Cerebellar nuclear complex (tissue), 1 donor: ENCODE measurements around the gene APEX1.
"Not testable (repeated sequence)": the region's sequence is repeated elsewhere in the genome, so short reads cannot be mapped to it uniquely, and the experiment has no call there.

Source experiments
- DNase-seq, 2 experiments: peaks; one replicate each; lab custom pipeline; 2025; lab: John Stamatoyannopoulos, UW

The APEX1 gene

DNA sequence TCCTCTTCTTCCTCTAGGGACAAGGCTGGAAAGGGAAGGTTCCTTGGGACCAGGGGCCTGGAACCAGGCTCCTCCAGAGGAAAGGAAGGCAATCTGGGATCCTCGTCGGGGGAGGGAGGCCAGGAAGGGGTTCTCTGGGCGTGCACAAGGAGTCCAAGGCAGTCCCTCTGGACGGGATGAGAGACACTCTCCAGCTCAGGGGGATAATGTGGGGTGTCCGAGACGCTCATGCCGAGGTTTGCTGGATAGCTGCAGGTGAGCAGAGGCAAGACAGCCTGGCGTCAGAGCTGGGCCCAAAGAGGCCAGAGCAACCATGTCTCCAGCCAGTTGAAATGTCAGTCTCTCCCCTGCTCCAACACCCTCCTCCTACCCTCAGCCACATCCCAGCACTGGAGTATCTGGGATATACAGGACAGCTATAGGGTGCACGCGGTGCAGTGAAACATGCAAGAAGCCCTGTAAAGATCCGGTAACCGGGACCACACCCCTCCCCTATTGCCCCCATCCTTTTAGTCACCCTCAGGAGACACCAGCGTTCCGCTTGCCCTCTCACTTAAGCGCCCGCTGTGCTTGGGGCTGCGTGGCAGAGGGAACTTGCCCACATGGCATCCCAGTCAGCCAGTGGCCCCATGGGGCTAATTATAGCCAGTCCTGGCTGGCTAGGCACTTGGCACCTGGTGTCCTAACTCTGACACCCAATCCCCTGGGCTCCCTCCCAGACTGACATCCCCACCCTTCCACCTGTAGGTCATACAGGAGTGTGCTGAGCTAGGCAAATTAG is 19.3 kb upstream of the APEX1 start, which contains the start of gene KLHL33:
KLHL33 (minus strand) TSS at position 585 of the 781 bp plus-strand sequence; CDS start at position 230, 355 bp downstream.
- DNase-seq: no peak

GRCh38 chr14:20436363-20436755 is 18.7 kb upstream of the APEX1 start:
- no peak for DNase-seq

GRCh38 chr14:20438664-20439063 is 16.4 kb upstream of the APEX1 start:
- no peak for DNase-seq

- DNase-seq: no peak
These were observed 14.6 kb upstream of the APEX1 start for GRCh38 chr14:20440465-20440864.

DNA sequence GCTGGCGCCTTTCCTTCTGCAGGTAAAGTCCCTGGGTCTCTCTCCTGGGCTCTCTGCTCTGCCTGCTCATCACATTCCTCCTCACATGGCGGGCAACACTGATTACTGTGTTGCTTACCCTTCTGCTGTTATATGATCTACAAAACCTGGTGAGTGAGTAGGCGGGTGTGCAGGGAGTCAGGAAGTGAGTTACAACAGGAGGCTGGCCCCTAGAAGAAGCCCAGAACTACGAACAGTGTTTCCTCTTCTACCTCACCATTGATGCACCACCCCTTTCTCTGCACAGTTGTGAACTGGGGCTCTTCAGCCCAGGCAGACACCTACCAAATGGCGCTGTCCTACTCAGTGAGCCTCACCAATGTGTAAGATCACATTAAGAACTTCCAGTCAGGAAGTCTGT is 14.1 kb upstream of the APEX1 start:
- no peak for DNase-seq

DNA sequence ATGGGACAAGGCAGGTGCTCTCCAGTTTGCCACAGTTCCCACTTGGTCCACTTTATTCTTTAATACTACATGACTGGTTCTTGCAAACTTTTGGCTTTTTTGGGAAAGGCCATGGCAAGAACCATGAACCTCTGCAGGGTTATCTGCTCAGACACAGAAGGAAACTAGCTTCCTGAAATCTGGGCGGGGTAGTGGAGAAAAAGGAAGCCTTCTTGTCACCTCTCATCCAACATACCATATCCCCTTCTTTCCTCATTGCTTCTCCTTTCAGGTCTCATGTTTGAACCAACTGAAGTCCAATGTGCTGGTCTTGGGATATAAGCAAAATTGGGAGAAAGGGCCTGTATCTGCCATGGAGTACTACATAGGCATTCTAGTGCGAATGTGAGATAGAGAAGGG is 13.6 kb upstream of the APEX1 start:
- DNase-seq: no peak

DNA sequence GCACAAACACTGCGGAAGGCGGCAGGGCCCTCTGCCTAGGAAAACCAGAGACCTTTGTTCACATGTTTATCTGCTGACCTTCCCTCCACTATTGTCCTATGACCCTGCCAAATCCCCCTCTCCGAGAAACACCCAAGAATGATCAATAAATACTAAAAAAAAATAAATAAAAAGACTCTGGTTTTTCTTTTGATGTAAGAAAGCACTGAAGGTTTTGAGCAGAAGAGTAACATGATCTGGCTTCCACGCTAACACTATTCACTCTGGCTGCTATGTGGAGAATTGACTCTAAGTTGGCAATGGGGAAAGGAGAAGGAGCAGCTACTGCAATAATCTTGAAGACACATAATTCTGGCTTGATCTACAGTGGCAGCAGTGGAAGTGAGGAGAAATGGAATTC is 11.4 kb upstream of the APEX1 start:
- not testable (repeated sequence) for DNase-seq

DNA sequence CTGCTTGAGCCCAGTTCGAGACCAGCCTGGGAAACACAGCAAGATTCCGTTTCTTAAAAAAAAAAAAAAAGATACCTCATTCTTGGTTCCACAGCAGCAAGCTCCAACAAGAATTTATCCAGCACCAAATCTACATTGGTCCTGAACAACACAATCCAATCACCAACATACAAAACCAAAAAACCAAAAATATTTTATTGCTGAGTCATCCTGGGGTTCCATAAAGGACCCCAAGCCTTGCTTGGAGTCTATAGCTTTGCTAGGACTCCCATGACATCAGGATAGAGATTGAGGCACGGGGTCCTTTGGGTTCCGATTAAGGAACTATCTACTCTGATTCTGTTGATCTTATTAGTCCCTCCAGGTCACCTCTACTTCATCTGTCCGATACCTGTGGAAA is 8.1 kb upstream of the APEX1 start:
- no peak for DNase-seq

- not testable (repeated sequence) for DNase-seq
These were observed 2.2 kb upstream of the APEX1 start for GRCh38 chr14:20452831-20453230.

DNA sequence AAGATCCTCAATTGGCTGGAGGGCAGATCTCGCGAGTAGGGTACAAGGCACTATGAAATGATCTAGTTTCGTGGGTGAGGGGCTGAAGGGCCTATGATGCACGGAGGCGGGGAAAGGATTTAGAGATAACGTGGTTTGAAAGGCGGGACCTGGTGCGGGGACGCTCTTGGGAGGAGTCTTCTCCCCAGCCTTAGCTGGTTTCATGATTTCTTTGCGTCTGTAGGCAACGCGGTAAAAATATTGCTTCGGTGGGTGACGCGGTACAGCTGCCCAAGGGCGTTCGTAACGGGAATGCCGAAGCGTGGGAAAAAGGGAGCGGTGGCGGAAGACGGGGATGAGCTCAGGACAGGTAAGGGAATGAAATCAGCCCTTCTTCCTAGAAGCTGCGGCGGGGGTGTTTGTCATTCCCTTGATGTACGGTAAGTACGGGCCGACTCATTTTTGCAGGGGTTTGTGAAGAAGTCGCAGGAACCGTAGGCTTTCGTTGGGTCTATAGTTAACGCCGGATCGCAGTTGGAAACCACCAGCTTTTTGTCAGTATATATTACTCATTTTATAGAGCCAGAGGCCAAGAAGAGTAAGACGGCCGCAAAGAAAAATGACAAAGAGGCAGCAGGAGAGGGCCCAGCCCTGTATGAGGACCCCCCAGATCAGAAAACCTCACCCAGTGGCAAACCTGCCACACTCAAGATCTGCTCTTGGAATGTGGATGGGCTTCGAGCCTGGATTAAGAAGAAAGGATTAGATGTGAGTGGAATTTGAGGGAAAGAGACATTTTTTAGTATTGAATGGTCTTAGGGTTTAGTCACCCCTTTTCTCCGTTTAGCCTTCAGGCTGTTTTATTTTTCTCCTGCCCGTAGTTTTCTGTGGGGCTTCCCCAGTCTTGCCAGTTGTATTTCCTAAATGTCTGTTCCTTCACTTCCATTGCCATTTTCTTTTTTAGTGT is 602 bp downstream of the APEX1 start:
- DNase-seq: no peak

GRCh38 chr14:20456971-20457370 is 1.9 kb downstream of the APEX1 start:
- DNase-seq: no peak

GRCh38 chr14:20458031-20458789 is 3.2 kb downstream of the APEX1 start:
- no peak for DNase-seq

- DNase-seq: no peak
These were observed 5.6 kb downstream of the APEX1 start for GRCh38 chr14:20460458-20461224.

- DNase-seq: peak; percentile 97 to 98
These were observed 6.5 kb downstream of the APEX1 start, which contains the start of gene PIP4P1 for GRCh38 chr14:20461225-20462141. Gene PIP4P1, minus strand, starts transcription at chr14:20461434. Its CDS starts 109 bp downstream, at chr14:20461325.

- no peak for DNase-seq
These were observed 13.8 kb downstream of the APEX1 start for GRCh38 chr14:20468764-20469241.

GRCh38 chr14:20469242-20469889 is 14.3 kb downstream of the APEX1 start, which contains the start of gene PNP:
Gene PNP, plus strand, starts transcription at chr14:20469406. Its CDS starts 119 bp downstream, at chr14:20469525.
- peak; percentile 48 to 83 for DNase-seq

DNA sequence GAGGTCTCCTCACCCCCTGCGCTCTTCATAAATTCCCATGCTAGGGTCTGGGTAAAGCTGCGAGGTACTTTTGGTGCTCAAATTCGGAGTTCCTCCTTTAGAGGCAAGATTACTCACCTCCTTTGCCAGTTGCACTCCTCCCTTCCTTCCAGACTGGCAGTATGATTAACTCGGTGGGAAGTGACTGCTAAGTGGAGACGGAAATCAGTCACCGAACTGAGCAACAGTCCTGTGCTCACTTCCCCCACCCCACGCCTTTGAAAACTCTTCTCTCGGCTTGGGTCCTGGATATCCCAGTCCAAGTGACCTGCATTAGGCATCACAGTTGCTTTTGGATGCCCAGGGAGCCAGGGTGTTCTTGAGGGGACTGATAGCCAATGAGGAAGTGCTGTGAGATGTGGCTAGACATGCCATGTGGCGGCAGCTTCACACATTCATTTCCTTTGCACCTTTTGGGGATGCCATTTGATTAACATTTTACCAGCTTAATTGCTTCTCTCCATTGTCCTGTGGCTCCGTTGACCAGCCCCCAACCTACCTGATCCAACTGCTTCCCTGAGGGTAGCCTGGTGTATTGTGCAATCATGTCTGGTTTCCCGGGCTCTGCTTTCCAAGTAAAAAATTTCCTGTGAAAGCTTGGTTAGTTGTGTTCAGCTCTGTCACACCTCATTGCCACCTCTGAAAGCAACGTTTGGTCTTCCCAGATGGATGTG is 15.0 kb downstream of the APEX1 start:
- DNase-seq: peak in 1 of 2 experiments; percentile 32

- DNase-seq: no peak
These were observed 15.5 kb downstream of the APEX1 start for GRCh38 chr14:20470603-20470901.
